Uterus (tissue), 4 donors: Measurements from ENCODE around the gene PALD1. TPM values are rescaled to one million over a fixed set of nuclear protein-coding genes. Genes with fewer than 3 reads are reported as not detected.

Experiments
- DNase-seq, 2 donors: peaks; one replicate each; pipeline ENCODE4 v3.0.0-alpha.2; 2019 to 2020
- H3K27ac ChIP-seq, 2 donors: fragments of 200-600 bp; sonication (generic); 1 replicate in 1 of 2; 2 replicates in 1 of 2; pipeline ENCODE4 v1.5.1; 2016 to 2018
- H3K27me3 ChIP-seq, 2 donors: fragments of 200-600 bp; sonication (generic); one replicate each; pipeline ENCODE4 v1.5.1; 2018 to 2019; ENCODE audit warnings: control low read depth in 1 of 2
- H3K36me3 ChIP-seq, 2 donors: fragments of 200-600 bp; sonication (generic); one replicate each; pipeline ENCODE4 v1.5.1; 2019; ENCODE audit warnings: control low read depth in 1 of 2
- H3K4me1 ChIP-seq, 2 donors: fragments of 200-600 bp; sonication (generic); one replicate each; pipeline ENCODE4 v1.5.1; 2018 to 2019; ENCODE audit warnings: control low read depth in 1 of 2
- H3K4me3 ChIP-seq, 2 donors: fragments of 200-600 bp; sonication (generic); 1 replicate in 1 of 2; 2 replicates in 1 of 2; pipeline ENCODE4 v1.5.1; 2018 to 2019; ENCODE audit warnings: mild to moderate bottlenecking in 1 of 2
- H3K9me3 ChIP-seq, 2 donors: fragments of 200-600 bp; sonication (generic); one replicate each; pipeline ENCODE4 v1.5.1; 2019; ENCODE audit warnings: control low read depth in 1 of 2
- POLR2A ChIP-seq, 2 donors: fragments of 450-650 bp; IDR thresholded peaks; one replicate each; pipeline ENCODE4 v1.6.1; 2016; ENCODE audit warnings: antibody characterized with exemption in 2 of 2, mild to moderate bottlenecking in 1 of 2, moderate library complexity in 1 of 2
- intact Hi-C: fragments of 100-400 bp; cut with DNase I; formaldehyde crosslinking; loops from one replicate; pipeline ENCODE4 v1.15.1; 2023; ENCODE audit warnings: low total_unique reads
- total RNA-seq, 4 donors: library from RNA; depleted of rRNA in 3 of 4; stranded (reverse); fragments of >200 nt in 3 of 4; gene quantifications; one replicate each; pipeline versions ENCODE4 v1.1.0 to v1.2.4, GENCODE V29; 2014 to 2023
- TF ChIP-seq, protein P1 (sequence below), 4 experiments: fragments of 200-600 bp in 2 of 4; fragments of 450-650 bp in 2 of 4; sonication (generic) in 2 of 4; IDR thresholded peaks; one replicate each; pipeline ENCODE4 v1.5.1; 2016 to 2019; ENCODE audit warnings: antibody characterized with exemption in 4 of 4, mild to moderate bottlenecking in 2 of 4, moderate library complexity in 1 of 4
- donor health status: DM: yes; HTN: yes; CAD: no.

Gene PALD1
- total RNA-seq, 4 donors from 2014 or later, result 1.8 to 21.6 (median 10.3) TPM

DNA sequence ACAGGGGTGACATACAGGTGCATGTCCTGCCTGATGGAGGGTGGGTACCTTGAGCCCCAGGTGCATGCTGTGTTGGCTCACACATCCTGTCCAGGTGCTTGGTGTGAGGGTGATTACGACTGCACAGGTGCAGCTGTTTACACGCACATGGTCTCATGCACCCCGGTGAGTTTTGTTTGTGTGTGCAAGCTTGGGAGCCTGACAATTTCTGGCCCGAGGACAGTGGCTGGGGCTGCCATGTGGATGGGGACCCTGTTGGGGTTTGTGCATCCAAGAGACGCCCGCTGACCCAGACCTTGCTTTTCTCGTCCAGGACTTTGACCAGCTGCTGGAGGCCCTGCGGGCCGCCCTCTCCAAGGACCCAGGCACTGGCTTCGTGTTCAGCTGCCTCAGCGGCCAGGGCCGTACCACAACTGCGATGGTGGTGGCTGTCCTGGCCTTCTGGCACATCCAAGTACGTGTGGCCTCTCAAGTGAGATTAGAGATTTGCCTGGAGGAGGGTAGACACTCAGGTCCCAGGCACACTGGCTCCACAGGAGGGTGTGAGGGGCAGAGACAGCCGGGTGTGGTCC is 62.3 kb downstream of the PALD1 start:
- Histone ChIP-seq H3K4me3 (no peak overlapping the region), H3K4me1 (no peaks in the 10 kb centered on the region), H3K27me3 (no peaks in the 10 kb centered on the region), H3K27ac (no peak overlapping the region), H3K36me3 (no peaks in the 10 kb centered on the region), H3K9me3 (no peaks in the 10 kb centered on the region)
- no peak for TF ChIP-seq POLR2A (IDR thresholded peaks at IDR 0.05)
- TF ChIP-seq, protein P1, sequence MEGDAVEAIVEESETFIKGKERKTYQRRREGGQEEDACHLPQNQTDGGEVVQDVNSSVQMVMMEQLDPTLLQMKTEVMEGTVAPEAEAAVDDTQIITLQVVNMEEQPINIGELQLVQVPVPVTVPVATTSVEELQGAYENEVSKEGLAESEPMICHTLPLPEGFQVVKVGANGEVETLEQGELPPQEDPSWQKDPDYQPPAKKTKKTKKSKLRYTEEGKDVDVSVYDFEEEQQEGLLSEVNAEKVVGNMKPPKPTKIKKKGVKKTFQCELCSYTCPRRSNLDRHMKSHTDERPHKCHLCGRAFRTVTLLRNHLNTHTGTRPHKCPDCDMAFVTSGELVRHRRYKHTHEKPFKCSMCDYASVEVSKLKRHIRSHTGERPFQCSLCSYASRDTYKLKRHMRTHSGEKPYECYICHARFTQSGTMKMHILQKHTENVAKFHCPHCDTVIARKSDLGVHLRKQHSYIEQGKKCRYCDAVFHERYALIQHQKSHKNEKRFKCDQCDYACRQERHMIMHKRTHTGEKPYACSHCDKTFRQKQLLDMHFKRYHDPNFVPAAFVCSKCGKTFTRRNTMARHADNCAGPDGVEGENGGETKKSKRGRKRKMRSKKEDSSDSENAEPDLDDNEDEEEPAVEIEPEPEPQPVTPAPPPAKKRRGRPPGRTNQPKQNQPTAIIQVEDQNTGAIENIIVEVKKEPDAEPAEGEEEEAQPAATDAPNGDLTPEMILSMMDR (IDR thresholded peaks at IDR 0.05), result no peak
- no peak for DNase-seq
- intact Hi-C loops, result no loop called here

DNA sequence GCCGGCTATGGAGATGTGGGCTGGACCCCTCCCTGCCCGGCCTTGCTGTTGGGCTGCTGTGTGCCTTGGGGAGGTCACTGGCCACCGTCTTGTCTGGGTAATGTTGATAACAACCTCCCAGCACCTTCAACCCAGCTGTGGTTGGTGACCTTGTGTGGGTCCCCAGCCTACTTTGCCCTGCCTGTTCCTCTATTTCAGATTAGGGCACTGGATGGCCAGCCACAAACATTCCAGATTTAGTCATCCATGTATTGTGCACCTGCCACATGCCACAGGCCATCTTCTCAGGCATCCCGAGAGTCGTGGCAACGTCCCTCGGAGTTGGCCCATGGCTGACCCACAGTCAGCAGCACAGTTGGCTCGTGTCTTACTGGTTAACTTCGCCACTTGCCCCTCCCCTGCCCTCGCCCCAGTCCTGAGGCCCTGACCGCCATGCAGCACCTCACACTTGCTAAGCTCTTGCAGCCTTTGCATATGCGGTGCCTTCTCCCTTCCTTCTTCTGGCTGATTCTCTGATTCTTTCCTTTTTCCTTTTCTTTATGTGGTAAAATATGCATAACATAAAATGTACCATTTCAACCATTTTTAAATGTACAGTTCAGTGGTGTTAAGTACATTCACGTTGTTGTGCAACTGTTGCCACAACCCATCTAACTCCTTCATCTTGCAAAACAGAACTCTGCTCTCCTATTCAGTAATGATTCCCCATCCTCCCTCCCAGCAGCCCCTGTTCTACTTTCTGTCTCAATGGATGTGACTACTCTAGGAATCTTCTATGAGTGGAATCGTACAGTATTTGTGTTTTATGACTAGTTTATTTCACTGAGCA is 63.4 kb downstream of the PALD1 start:
- no peak for TF ChIP-seq POLR2A (IDR thresholded peaks at IDR 0.05)
- TF ChIP-seq, protein P1 (IDR thresholded peaks at IDR 0.05), result no peak
- Histone ChIP-seq H3K4me1 (no peaks in the 10 kb centered on the region), H3K27me3 (no peaks in the 10 kb centered on the region), H3K4me3 (no peak overlapping the region), H3K36me3 (no peaks in the 10 kb centered on the region), H3K9me3 (no peaks in the 10 kb centered on the region), H3K27ac (no peak overlapping the region)
- intact Hi-C loops, result no loop called here
- no peak for DNase-seq

DNA sequence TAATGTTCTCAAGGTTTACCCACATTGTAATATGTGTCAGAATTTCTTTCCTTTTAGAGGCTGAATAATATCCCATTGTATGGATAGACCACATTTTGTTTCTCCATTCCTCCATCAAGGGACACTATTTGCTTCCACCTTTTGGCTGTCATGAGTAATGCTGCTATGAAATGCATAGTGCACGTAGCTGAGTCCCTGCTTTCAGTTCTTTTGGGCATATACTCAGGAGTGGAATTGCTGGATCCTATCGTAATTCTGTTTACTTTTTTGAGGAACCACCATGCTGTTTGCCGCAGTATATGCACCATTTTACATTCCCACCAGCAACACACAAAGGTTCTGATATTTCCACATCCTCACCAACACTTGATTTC is 64.0 kb downstream of the PALD1 start:
- no peaks in the 10 kb centered on the region for H3K9me3 ChIP-seq
- no peaks in the 10 kb centered on the region for H3K27me3 ChIP-seq
- no peaks in the 10 kb centered on the region for H3K4me1 ChIP-seq
- no peaks in the 10 kb centered on the region for H3K36me3 ChIP-seq
- no peak for TF ChIP-seq POLR2A (IDR thresholded peaks at IDR 0.05)
- TF ChIP-seq, protein P1 (IDR thresholded peaks at IDR 0.05), result no peak
- intact Hi-C loops, result no loop called here
- H3K27ac ChIP-seq, result no peak overlapping the region
- no peak overlapping the region for H3K4me3 ChIP-seq
- DNase-seq, result no peak

DNA sequence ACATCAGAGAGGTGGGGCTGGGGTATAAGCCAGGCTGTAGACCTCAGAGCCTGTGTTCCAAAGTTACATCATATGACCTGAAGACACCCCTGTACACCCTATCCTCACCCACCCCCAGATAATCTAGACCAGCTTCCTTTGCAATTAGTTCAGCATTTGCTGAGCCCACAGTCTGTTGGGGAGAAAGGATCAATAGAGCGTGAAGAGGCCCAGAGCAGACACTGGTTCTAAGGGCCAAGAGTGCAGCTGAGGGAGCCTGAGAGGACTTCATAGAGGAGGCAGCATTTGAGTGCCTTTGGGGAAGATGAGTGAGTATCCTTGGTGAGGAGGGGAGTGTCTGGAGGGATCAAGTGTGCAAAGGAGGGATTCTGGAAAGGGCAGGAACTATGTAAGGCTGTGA is 65.3 kb downstream of the PALD1 start:
- H3K36me3 ChIP-seq, result no peaks in the 10 kb centered on the region
- TF ChIP-seq POLR2A (IDR thresholded peaks at IDR 0.05), result no peak
- TF ChIP-seq, protein P1 (IDR thresholded peaks at IDR 0.05), result no peak
- H3K27me3 ChIP-seq, result no peaks in the 10 kb centered on the region
- no peaks in the 10 kb centered on the region for H3K9me3 ChIP-seq
- intact Hi-C loops, result no loop called here
- no peak overlapping the region for H3K27ac ChIP-seq
- no peak overlapping the region for H3K4me3 ChIP-seq
- H3K4me1 ChIP-seq, result no peaks in the 10 kb centered on the region
- no peak for DNase-seq
